Tibial nerve (tissue), 4 donors: ENCODE data around the gene USP7.

ENCODE experiments used
- CTCF ChIP-seq, 5 experiments: fragments of 200-600 bp in 3 of 5; fragments of 450-650 bp in 2 of 5; sonication (generic) in 3 of 5; IDR thresholded peaks; one replicate each; pipeline ENCODE4 v1.5.1; 2016 to 2019; ENCODE audit warnings: antibody characterized with exemption in 5 of 5, mild to moderate bottlenecking in 3 of 5, moderate library complexity in 2 of 5
- EP300 ChIP-seq, 2 donors: sonication (generic); formaldehyde crosslinking; IDR thresholded peaks; one replicate each; pipeline ENCODE4 v1.6.1; 2017; ENCODE audit warnings: antibody characterized with exemption in 2 of 2, mild to moderate bottlenecking in 1 of 2
- POLR2A ChIP-seq, 2 donors: fragments of 450-650 bp; IDR thresholded peaks; one replicate each; pipeline ENCODE4 v1.6.1; 2017; ENCODE audit warnings: antibody characterized with exemption in 2 of 2, mild to moderate bottlenecking in 2 of 2, moderate library complexity in 2 of 2

- no peak for TF ChIP-seq EP300 (IDR thresholded peaks at IDR 0.05)
- no peak for TF ChIP-seq CTCF (IDR thresholded peaks at IDR 0.05)
- no peak for TF ChIP-seq POLR2A (IDR thresholded peaks at IDR 0.05)
These were observed 13.9 kb downstream of the USP7 start for GRCh38 chr16:8949536-8950418.
